Fibroblast of lung (primary cell): Measurements from ENCODE around the gene TRIM5.

Source experiments
- CTCF ChIP-seq, 2 donors: IDR thresholded peaks in 1 of 2; conservative IDR thresholded peaks in 1 of 2; 1 replicate in 1 of 2; 2 replicates in 1 of 2; pipeline ENCODE4 v1.5.1; 2011 to 2012; ENCODE audit warnings: low read length in 2 of 2, control low read depth in 1 of 2, inconsistent platforms in 1 of 2, low read depth in 1 of 2, mild to moderate bottlenecking in 1 of 2
- EZH2 ChIP-seq: IDR thresholded peaks from 2 replicates; pipeline ENCODE4 v1.5.1; 2012; ENCODE audit warnings: low read length, control low read depth, mild to moderate bottlenecking; ENCODE audit errors: missing control alignments

- TF ChIP-seq CTCF (conservative IDR thresholded peaks at IDR 0.05 in 1 of 2, IDR thresholded peaks at IDR 0.05 in 1 of 2; ENCODE audit: low read depth in 1 of 2, low read length in 2 of 2), result no peak
- TF ChIP-seq EZH2, result no peak
These were observed 18.5 kb downstream of the TRIM5 start for GRCh38 chr11:5666402-5666793.
